Measurements from ENCODE around the gene BRSK2. TPM values are rescaled to one million over a fixed set of nuclear protein-coding genes. Genes with fewer than 3 reads are reported as not detected.
"Not testable (repeated sequence)": the region's sequence is repeated elsewhere in the genome, so short reads cannot be mapped to it uniquely, and the experiment has no call there.

Gene BRSK2
- total RNA-seq, 1 experiment from 2014 or later = not detected

DNA sequence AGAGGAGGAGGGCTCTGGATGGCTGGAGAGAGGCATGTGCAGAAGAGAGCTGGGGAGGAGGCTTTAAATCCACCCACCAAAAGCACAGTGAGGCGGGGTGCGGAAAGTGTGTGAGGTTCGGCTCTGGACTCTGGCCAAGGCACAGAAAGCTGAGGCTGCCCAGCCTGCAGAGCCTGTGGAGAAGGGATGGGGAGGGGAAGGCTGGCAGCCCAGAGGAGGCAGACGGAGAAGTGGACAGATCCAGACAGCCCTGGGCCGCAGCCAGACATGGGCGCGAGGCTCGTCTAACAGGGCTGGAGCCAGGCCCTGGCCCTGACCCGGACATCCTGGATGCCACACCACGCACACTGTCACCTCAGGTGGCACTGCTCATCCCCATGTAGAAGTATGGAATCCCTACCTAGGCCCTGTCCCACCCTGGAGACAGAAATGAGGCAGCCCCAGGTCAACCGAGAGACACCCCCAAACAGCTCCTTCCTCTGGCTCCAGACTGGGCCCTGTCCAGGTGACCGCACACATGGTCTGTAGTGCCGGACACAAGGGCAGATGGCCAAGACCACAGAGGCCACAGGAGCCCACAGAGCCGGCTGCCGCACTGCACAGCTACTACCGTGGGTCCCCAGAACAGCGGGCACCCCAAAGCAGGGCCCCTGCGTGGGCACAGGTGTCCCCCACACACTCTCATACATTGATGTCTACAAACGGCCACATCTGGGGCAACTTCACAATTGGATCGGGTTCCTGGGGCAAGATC is 113.4 kb downstream of the BRSK2 start:
- Histone ChIP-seq H3K4me1 (no peaks in the 10 kb centered on the region), H3K27me3 (no peaks in the 10 kb centered on the region), H3K4me3 (no peak overlapping the region), H3K9me3 (replicated peaks) (no peaks in the 10 kb centered on the region), H3K36me3 (no peaks in the 10 kb centered on the region), H3K27ac (no peak overlapping the region)
- no peak for DNase-seq

DNA sequence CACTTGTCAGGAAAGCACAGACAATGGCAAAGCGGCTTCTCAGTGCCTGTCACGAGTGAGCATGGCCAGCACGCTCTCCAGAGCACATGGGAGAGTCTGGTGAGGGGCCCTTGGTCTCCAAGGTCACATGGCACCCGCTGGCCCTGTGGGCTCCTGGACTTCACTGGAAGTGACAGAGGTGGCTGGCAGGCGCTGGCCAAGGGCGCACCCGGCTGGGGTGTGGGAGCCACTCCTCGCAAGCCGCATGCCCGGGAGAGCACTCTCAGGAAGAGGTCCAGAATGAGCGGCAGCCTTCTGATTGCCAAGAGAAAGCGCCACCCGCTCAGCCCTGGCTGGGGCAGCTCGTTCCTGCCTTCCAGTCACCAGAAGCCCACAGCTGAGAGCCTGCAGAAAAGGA is 114.0 kb downstream of the BRSK2 start:
- Histone ChIP-seq H3K9me3 (replicated peaks) (no peaks in the 10 kb centered on the region), H3K4me1 (no peaks in the 10 kb centered on the region), H3K36me3 (no peaks in the 10 kb centered on the region), H3K4me3 (no peak overlapping the region), H3K27me3 (no peaks in the 10 kb centered on the region), H3K27ac (no peak overlapping the region)
- DNase-seq = no peak

GRCh38 chr11:1504138-1504537 is 114.4 kb downstream of the BRSK2 start:
- Histone ChIP-seq H3K27me3 (no peaks in the 10 kb centered on the region), H3K27ac (no peak overlapping the region), H3K9me3 (replicated peaks) (no peaks in the 10 kb centered on the region), H3K36me3 (no peaks in the 10 kb centered on the region), H3K4me1 (no peaks in the 10 kb centered on the region), H3K4me3 (no peak overlapping the region)
- no peak for DNase-seq

- DNase-seq = no peak
- Histone ChIP-seq H3K4me3 (no peak overlapping the region), H3K4me1 (no peaks in the 10 kb centered on the region)
Observed at GRCh38 chr11:1504581-1505290, 115.0 kb downstream of the BRSK2 start.

GRCh38 chr11:1505480-1505879 is 115.7 kb downstream of the BRSK2 start:
- H3K27me3 ChIP-seq = no peaks in the 10 kb centered on the region
- H3K4me1 ChIP-seq = no peaks in the 10 kb centered on the region
- H3K9me3 ChIP-seq (replicated peaks) = no peaks in the 10 kb centered on the region
- H3K4me3 ChIP-seq = no peak overlapping the region
- no peaks in the 10 kb centered on the region for H3K36me3 ChIP-seq
- no peak overlapping the region for H3K27ac ChIP-seq
- no peak for DNase-seq

More at GRCh38 chr11:1504581-1505290, 115.0 kb downstream of the BRSK2 start:
- Histone ChIP-seq H3K27ac (no peak overlapping the region), H3K9me3 (replicated peaks) (no peaks in the 10 kb centered on the region), H3K27me3 (no peaks in the 10 kb centered on the region), H3K36me3 (no peaks in the 10 kb centered on the region)

GRCh38 chr11:1506981-1507380 is 117.2 kb downstream of the BRSK2 start:
- no peak for DNase-seq
- Histone ChIP-seq H3K4me1 (no peaks in the 10 kb centered on the region), H3K36me3 (no peaks in the 10 kb centered on the region), H3K4me3 (no peak overlapping the region), H3K9me3 (replicated peaks) (no peaks in the 10 kb centered on the region), H3K27ac (no peak overlapping the region), H3K27me3 (no peaks in the 10 kb centered on the region)

GRCh38 chr11:1507381-1508140 is 117.8 kb downstream of the BRSK2 start:
- Histone ChIP-seq H3K9me3 (replicated peaks) (no peaks in the 10 kb centered on the region), H3K4me3 (no peak overlapping the region), H3K27me3 (no peaks in the 10 kb centered on the region), H3K36me3 (no peaks in the 10 kb centered on the region), H3K27ac (no peak overlapping the region), H3K4me1 (no peaks in the 10 kb centered on the region)
- DNase-seq = no peak

DNA sequence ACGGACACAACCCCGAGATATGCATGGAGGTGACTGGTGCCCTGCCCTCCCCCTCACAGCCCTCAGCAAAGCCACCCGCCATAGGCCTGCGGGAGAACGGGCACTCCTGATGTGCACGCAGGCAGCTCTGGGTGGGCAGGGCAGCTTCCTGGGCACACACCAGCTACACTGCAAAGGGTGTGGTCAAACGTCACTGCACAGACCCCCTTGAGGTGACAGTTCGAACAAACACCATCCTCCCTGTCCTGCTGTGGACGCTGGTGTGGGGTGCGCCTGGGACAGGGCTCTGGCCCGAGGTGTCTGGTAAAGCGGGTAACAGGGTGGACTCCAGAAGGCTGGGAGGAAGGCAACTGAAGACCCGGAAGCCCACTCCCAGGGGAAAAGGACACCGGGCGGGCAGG is 118.8 kb downstream of the BRSK2 start:
- H3K27ac ChIP-seq = no peak overlapping the region
- H3K27me3 ChIP-seq = no peaks in the 10 kb centered on the region
- H3K9me3 ChIP-seq (replicated peaks) = no peaks in the 10 kb centered on the region
- H3K4me1 ChIP-seq = no peaks in the 10 kb centered on the region
- DNase-seq = no peak
- no peaks in the 10 kb centered on the region for H3K36me3 ChIP-seq
- no peak overlapping the region for H3K4me3 ChIP-seq

DNA sequence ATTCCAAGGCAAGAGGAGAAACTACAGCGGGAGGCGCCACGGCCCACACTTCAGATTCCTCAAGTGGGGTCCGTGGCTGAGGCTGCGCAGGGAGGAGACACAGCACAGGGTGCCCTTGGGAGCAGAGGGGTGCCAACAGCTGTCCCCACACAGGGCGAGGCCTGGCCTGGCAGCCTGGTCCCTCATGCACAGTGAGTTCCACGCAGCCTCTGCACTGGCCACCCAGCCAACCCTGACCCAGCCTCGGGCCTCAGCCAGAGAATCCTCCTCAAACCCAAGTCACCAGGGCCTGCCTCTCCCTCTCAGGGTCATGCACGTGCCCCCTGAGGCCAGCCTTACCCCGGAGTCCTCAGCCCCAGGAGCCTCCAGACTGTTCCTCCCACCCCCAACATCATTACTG is 119.3 kb downstream of the BRSK2 start:
- H3K9me3 ChIP-seq (replicated peaks) = no peaks in the 10 kb centered on the region
- H3K27me3 ChIP-seq = no peaks in the 10 kb centered on the region
- H3K27ac ChIP-seq = no peak overlapping the region
- DNase-seq = no peak
- H3K36me3 ChIP-seq = no peaks in the 10 kb centered on the region
- H3K4me1 ChIP-seq = no peaks in the 10 kb centered on the region
- H3K4me3 ChIP-seq = no peak overlapping the region

DNA sequence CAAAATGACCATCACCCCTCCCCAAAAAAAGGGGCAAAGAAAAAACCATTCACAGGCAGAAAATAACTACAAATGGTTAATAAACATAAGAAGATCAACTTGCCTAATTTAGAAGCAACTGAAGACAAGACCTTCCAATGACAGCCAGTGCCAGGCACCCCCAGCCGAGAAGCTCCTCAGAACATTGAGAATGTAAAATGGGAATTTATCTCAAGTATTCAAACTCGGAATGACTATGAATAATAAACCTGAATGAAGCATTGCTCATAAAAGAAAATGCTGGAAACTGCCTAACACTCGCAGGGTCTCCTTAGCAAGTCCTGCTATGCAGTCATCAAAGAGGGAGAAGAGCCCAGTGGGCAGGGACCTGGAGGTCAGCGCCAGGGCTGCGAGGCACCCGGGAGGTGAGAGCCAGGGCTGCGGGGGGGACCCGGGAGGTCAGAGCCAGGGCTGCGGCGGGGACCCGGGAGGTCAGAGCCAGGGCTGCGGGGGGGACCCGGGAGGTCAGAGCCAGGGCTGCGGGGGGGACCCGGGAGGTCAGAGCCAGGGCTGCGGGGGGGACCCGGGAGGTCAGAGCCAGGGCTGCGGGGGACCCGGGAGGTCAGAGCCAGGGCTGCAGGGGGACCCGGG is 120.0 kb downstream of the BRSK2 start:
- Histone ChIP-seq H3K9me3 (replicated peaks) (no peaks in the 10 kb centered on the region), H3K27ac (no peak overlapping the region), H3K4me3 (no peak overlapping the region), H3K36me3 (no peaks in the 10 kb centered on the region), H3K27me3 (no peaks in the 10 kb centered on the region), H3K4me1 (no peaks in the 10 kb centered on the region)
- DNase-seq = no peak

DNA sequence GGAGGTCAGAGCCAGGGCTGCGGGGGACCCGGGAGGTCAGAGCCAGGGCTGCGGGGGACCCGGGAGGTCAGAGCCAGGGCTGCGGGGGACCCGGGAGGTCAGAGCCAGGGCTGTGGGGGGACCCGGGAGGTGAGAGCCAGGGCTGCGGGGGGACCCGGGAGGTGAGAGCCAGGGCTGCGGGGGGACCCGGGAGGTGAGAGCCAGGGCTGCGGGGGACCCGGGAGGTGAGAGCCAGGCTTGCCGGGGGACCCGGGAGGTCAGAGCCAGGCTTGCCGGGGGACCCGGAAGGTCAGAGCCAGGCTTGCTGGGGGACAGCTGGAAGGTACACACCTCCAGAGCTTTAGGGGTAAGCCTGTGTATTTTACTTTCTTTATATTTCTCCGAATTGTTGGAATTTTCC is 120.6 kb downstream of the BRSK2 start:
- H3K4me3 ChIP-seq, DNase-seq, H3K27me3 ChIP-seq: not testable (repeated sequence)

DNA sequence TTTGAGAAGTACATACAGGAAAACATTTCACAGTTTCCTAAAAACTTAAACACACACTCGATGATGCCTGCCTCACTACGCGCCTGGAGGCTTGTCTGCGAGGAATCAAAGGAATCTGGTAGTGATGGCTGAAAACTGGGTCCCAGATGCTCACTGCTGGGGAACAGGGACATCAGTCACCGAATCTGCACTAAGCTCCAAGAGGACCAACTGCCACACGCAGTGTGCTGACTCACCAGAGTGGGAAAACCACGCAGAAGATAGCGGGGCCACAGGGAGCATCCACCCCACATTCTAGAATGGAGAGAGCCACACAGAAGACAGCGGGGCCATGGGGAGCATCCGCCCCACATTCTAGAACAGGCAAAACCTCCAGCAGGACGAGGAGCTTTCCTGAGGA is 121.2 kb downstream of the BRSK2 start:
- Histone ChIP-seq H3K9me3 (replicated peaks) (no peaks in the 10 kb centered on the region), H3K27me3 (no peaks in the 10 kb centered on the region), H3K27ac (no peak overlapping the region), H3K36me3 (no peaks in the 10 kb centered on the region), H3K4me3 (no peak overlapping the region), H3K4me1 (no peaks in the 10 kb centered on the region)
- no peak for DNase-seq

More for the DNA sequence above, 120.6 kb downstream of the BRSK2 start:
- not testable (repeated sequence) for H3K9me3 ChIP-seq (replicated peaks); H3K4me1 ChIP-seq; H3K36me3 ChIP-seq; H3K27ac ChIP-seq

GRCh38 chr11:1511937-1512496 is 122.3 kb downstream of the BRSK2 start:
- no peaks in the 10 kb centered on the region for H3K27me3 ChIP-seq
- no peaks in the 10 kb centered on the region for H3K9me3 ChIP-seq (replicated peaks)
- no peak for DNase-seq
- no peak overlapping the region for H3K27ac ChIP-seq
- H3K36me3 ChIP-seq = no peaks in the 10 kb centered on the region
- no peak overlapping the region for H3K4me3 ChIP-seq
- H3K4me1 ChIP-seq = no peaks in the 10 kb centered on the region
